SU-DHL-6 (cell line): ENCODE results near the gene SLC30A3.

Source experiments
- H2AFZ ChIP-seq: fragments of 200-600 bp; sonication (generic); 2 replicates; pipeline ENCODE4 v1.6.1; 2014; ENCODE audit warnings: low read depth, mild to moderate bottlenecking, moderate library complexity, mixed read lengths, antibody characterized with exemption, low read length; ENCODE audit not compliant: severe bottlenecking
- H3F3A ChIP-seq: fragments of 200-600 bp; shearing (Covaris generic); 2 replicates; pipeline ENCODE4 v1.6.0; 2016; ENCODE audit warnings: antibody characterized with exemption, mild to moderate bottlenecking; ENCODE audit not compliant: insufficient read depth
- H3K27ac ChIP-seq: fragments of 200-600 bp; sonication (generic); 2 replicates; pipeline ENCODE4 v1.5.1; 2016; ENCODE audit warnings: low read depth, mild to moderate bottlenecking, low read length, moderate library complexity, mixed read lengths
- H3K27me3 ChIP-seq: fragments of 200-600 bp; sonication (generic), shearing (Covaris generic); 2 replicates; pipeline ENCODE4 v1.6.0; 2014; ENCODE audit warnings: mild to moderate bottlenecking, low read length
- H3K36me3 ChIP-seq: fragments of 200-600 bp; sonication (generic); 2 replicates; pipeline ENCODE4 v1.6.1; 2014; ENCODE audit warnings: mild to moderate bottlenecking, low read length, mixed read lengths
- H3K4me2 ChIP-seq: fragments of 300-600, 200-600 bp; shearing (Covaris generic), sonication (generic); 2 replicates; pipeline ENCODE4 v1.6.0; 2014; ENCODE audit warnings: low read length, low read depth, mild to moderate bottlenecking; ENCODE audit not compliant: poor library complexity, severe bottlenecking
- H3K4me3 ChIP-seq: fragments of 200-600 bp; sonication (generic); 2 replicates; pipeline ENCODE4 v1.5.1; 2014; ENCODE audit warnings: antibody characterized with exemption, low read length, mild to moderate bottlenecking, mixed read lengths; ENCODE audit not compliant: insufficient read depth, poor library complexity, severe bottlenecking
- H3K79me2 ChIP-seq: fragments of 200-600 bp; sonication (generic); 2 replicates; pipeline ENCODE4 v1.6.1; 2014; ENCODE audit warnings: mild to moderate bottlenecking, low read length, moderate library complexity; ENCODE audit not compliant: insufficient read depth
- H3K9ac ChIP-seq: fragments of 200-600 bp; sonication (generic); 2 replicates; pipeline ENCODE4 v1.7.0; 2014; ENCODE audit warnings: mild to moderate bottlenecking, low read length
- H3K9me2 ChIP-seq: fragments of 200-600 bp; sonication (generic); replicated peaks from 2 replicates; pipeline ENCODE4 v1.6.1; 2014; ENCODE audit warnings: low read length; ENCODE audit not compliant: insufficient read depth
- H3K9me3 ChIP-seq: fragments of 200-600 bp; sonication (generic); 2 replicates; pipeline ENCODE4 v1.6.1; 2014; ENCODE audit warnings: low read length, mixed read lengths; ENCODE audit not compliant: insufficient read depth
- H4K20me1 ChIP-seq: fragments of 200-600 bp; sonication (generic); 2 replicates; pipeline ENCODE4 v1.6.1; 2014; ENCODE audit warnings: low read depth, mild to moderate bottlenecking, antibody characterized with exemption, low read length, moderate library complexity, mixed read lengths
- EZH2phosphoT487 ChIP-seq: fragments of 200-600 bp; sonication (generic), shearing (Covaris generic); conservative IDR thresholded peaks from 2 replicates; pipeline ENCODE4 v1.6.1; 2018; ENCODE audit warnings: mild to moderate bottlenecking, antibody characterized with exemption, low read length, moderate library complexity, mixed read lengths
- TF ChIP-seq, protein P1 (sequence below): fragments of 200-600 bp; sonication (generic); IDR thresholded peaks from one replicate; pipeline ENCODE4 v1.5.1; 2017; ENCODE audit warnings: antibody characterized with exemption, mild to moderate bottlenecking, low read length, moderate library complexity; ENCODE audit not compliant: insufficient read depth, poor library complexity, severe bottlenecking

SLC30A3 gene

GRCh38 chr2:27221166-27221565, 41.7 kb downstream of the SLC30A3 start:
- peaks cover 43% of the 10 kb centered on the region for H3K79me2 ChIP-seq

GRCh38 chr2:27220091-27220490, 42.8 kb downstream of the SLC30A3 start:
- H3K79me2 ChIP-seq: peaks cover 43% of the 10 kb centered on the region
- H3K9ac ChIP-seq: no peak overlapping the region
- no peak for TF ChIP-seq EZH2phosphoT487
- TF ChIP-seq, protein P1, sequence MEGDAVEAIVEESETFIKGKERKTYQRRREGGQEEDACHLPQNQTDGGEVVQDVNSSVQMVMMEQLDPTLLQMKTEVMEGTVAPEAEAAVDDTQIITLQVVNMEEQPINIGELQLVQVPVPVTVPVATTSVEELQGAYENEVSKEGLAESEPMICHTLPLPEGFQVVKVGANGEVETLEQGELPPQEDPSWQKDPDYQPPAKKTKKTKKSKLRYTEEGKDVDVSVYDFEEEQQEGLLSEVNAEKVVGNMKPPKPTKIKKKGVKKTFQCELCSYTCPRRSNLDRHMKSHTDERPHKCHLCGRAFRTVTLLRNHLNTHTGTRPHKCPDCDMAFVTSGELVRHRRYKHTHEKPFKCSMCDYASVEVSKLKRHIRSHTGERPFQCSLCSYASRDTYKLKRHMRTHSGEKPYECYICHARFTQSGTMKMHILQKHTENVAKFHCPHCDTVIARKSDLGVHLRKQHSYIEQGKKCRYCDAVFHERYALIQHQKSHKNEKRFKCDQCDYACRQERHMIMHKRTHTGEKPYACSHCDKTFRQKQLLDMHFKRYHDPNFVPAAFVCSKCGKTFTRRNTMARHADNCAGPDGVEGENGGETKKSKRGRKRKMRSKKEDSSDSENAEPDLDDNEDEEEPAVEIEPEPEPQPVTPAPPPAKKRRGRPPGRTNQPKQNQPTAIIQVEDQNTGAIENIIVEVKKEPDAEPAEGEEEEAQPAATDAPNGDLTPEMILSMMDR: no peak
- H4K20me1 ChIP-seq: no peaks in the 10 kb centered on the region
- no peaks in the 10 kb centered on the region for H3K9me2 ChIP-seq
- no peak overlapping the region for H3K4me3 ChIP-seq
- H3K27ac ChIP-seq: no peak overlapping the region
- H3K36me3 ChIP-seq: peaks cover 23% of the 10 kb centered on the region
- H3K4me2 ChIP-seq: no peak overlapping the region
- no peaks in the 10 kb centered on the region for H3K9me3 ChIP-seq
- no peak overlapping the region for H2AFZ ChIP-seq
- H3K27me3 ChIP-seq: no peaks in the 10 kb centered on the region
- H3F3A ChIP-seq: peaks cover 9% of the 10 kb centered on the region; the same call in 1 of the 2 replicates

More at GRCh38 chr2:27221166-27221565, 41.7 kb downstream of the SLC30A3 start:
- H4K20me1 ChIP-seq: no peaks in the 10 kb centered on the region
- no peaks in the 10 kb centered on the region for H3K9me2 ChIP-seq
- H3K4me2 ChIP-seq: no peak overlapping the region
- H3K27ac ChIP-seq: no peak overlapping the region
- H3K36me3 ChIP-seq: peaks cover 23% of the 10 kb centered on the region
- peaks cover 3% of the 10 kb centered on the region; the same call in 1 of the 2 replicates for H3F3A ChIP-seq
- no peak overlapping the region for H3K9ac ChIP-seq
- no peaks in the 10 kb centered on the region for H3K27me3 ChIP-seq
- TF ChIP-seq EZH2phosphoT487: no peak
- TF ChIP-seq, protein P1: no peak
- no peak overlapping the region for H3K4me3 ChIP-seq
- no peak overlapping the region for H2AFZ ChIP-seq
- H3K9me3 ChIP-seq: no peaks in the 10 kb centered on the region

DNA sequence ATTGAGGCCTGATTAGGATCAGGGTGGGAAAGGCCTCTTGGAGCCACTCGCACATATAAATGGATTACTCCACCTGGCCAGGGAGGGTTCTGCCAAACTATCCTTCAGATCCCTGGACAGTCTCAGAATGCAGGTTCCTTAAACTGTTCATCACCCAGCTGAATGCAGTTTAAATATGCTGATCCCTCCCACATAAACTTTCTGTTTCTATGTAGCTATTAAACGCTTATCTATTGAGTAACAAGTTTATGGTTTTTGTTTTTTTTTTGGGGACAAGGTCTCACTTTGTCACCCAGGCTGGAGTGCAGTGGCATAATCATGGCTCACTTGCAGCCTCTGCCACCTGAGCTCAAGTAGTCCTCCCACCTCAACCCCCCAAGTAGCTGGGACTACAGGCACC, 43.8 kb downstream of the SLC30A3 start:
- H3K27me3 ChIP-seq: no peaks in the 10 kb centered on the region
- TF ChIP-seq, protein P1: no peak
- TF ChIP-seq EZH2phosphoT487: no peak
- H3K9ac ChIP-seq: peak overlapping the region; percentile 92
- no peaks in the 10 kb centered on the region for H3K9me2 ChIP-seq
- peak overlapping the region; percentile 64 for H3K27ac ChIP-seq
- no peaks in the 10 kb centered on the region for H4K20me1 ChIP-seq
- H3K4me3 ChIP-seq: peak overlapping the region; percentile 70
- peaks cover 10% of the 10 kb centered on the region; the same call in 1 of the 2 replicates for H3F3A ChIP-seq
- H3K4me2 ChIP-seq: peak overlapping the region; percentile 82
- peaks cover 43% of the 10 kb centered on the region for H3K79me2 ChIP-seq
- peaks cover 25% of the 10 kb centered on the region for H3K36me3 ChIP-seq
- H3K9me3 ChIP-seq: no peaks in the 10 kb centered on the region
- H2AFZ ChIP-seq: no peak overlapping the region
